ENCODE data around the gene ADAD2. TPM values are rescaled to one million over a fixed set of nuclear protein-coding genes. Genes with fewer than 3 reads are reported as not detected.

Gene ADAD2
- total RNA-seq, 2 experiments from 2014 or later: not detected

DNA sequence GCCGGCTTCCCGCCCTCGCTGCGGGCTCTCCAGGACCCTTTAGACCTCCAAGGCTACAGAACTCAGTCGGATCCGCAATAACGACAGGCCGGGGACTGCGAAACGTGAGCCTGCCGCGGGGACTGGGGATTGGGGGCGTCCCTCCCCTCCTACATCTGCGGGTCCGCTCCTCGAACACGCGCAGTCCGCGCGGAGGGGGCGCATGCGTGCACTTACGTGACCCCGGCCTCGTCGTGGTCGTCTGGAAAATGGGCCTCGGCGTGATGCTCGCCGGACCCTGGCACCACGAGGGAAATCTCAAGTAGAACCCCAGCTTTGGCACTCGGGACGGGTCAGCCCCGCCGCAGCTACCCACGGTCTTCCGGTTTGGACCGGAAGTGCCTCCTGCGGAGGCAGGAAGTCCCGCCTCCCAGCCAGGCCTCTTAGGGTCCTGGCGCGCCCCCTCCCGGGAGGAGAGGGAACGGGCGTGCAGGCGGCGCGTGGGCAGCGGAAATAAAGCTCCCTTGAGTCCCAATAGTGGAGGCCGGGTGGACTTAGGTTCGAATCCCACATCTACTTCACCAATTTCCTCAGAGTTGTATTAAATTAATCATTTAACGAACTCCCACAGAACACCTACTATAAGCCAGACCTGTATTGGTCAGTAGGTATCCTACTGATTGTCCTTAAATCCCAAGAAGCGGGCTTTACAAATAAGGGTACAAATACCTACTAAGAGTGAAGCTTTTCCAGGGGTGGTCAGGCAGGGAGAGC is 4.1 kb upstream of the ADAD2 start, which contains the start of gene TAF1C:
Gene TAF1C, minus strand, starts transcription at position 373 of the 753 bp plus-strand sequence. CDS start 2,069 bp downstream, outside the sequence.
- H3K4me2 ChIP-seq (ENCODE audit: low read length): peak within 1 kb of the TSS; percentile 63
- peak within 1 kb of the TSS; percentile 40 for H3K27ac ChIP-seq (ENCODE audit: low read depth, low read length, poor library complexity, severe bottlenecking)
- peak; percentile 96 for DNase-seq (ENCODE audit: low spot score)
- H3K9me3 ChIP-seq (ENCODE audit: low read length): no peaks in the 10 kb centered on the region
- H3K36me3 ChIP-seq (ENCODE audit: insufficient read depth, low read length): peaks cover 32% of the 10 kb centered on the region; the same call in 1 of the 2 replicates
- peaks cover 21% of the 10 kb centered on the region; the same call in 1 of the 2 replicates for H3K79me2 ChIP-seq (ENCODE audit: insufficient read depth, low read depth, low read length)
- CTCF ChIA-PET (ENCODE audit: unreplicated experiment): interaction anchor here (0.9 to 1.9 kb wide), 7 partner anchors 75 to 477 kb away, joined by 3 to 11 read pairs (median 3); no protein-coding TSS in a partner anchor
- intact Hi-C loops (cut with micrococcal nuclease; ENCODE audit: unreplicated experiment): loop anchor here (1.0 to 5.0 kb wide), 2 partner anchors 40 to 103 kb away; partner anchors contain the start of genes DNAAF1 and HSDL1
- no peak for TF ChIP-seq EZH2phosphoT487 (IDR thresholded peaks at IDR 0.05; ENCODE audit: borderline replicate concordance, low read depth, low read length)
- TF ChIP-seq, protein P1, sequence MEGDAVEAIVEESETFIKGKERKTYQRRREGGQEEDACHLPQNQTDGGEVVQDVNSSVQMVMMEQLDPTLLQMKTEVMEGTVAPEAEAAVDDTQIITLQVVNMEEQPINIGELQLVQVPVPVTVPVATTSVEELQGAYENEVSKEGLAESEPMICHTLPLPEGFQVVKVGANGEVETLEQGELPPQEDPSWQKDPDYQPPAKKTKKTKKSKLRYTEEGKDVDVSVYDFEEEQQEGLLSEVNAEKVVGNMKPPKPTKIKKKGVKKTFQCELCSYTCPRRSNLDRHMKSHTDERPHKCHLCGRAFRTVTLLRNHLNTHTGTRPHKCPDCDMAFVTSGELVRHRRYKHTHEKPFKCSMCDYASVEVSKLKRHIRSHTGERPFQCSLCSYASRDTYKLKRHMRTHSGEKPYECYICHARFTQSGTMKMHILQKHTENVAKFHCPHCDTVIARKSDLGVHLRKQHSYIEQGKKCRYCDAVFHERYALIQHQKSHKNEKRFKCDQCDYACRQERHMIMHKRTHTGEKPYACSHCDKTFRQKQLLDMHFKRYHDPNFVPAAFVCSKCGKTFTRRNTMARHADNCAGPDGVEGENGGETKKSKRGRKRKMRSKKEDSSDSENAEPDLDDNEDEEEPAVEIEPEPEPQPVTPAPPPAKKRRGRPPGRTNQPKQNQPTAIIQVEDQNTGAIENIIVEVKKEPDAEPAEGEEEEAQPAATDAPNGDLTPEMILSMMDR (conservative IDR thresholded peaks at IDR 0.05; ENCODE audit: low read length): peak; percentile 92
- no peaks in the 10 kb centered on the region for H4K20me1 ChIP-seq (ENCODE audit: insufficient read depth, low read length)
- POLR2A ChIA-PET: interaction anchor here (0.7 to 0.9 kb wide), 2 partner anchors 18 to 172 kb away, joined by 3 read pairs; no protein-coding TSS in a partner anchor
- peaks cover 9% of the 10 kb centered on the region for H3K4me1 ChIP-seq (ENCODE audit: insufficient read depth, low read length, poor library complexity, severe bottlenecking)
- H3K9me2 ChIP-seq (ENCODE audit: insufficient read depth, low read length): no peaks in the 10 kb centered on the region
- peak within 1 kb of the TSS; percentile 99 for H2AFZ ChIP-seq (ENCODE audit: low read length)
- H3K4me3 ChIP-seq (ENCODE audit: low read depth, low read length, poor library complexity, severe bottlenecking): peak within 1 kb of the TSS; percentile 96
- no TSS peak for BruUV-seq (replicated peaks)

DNA sequence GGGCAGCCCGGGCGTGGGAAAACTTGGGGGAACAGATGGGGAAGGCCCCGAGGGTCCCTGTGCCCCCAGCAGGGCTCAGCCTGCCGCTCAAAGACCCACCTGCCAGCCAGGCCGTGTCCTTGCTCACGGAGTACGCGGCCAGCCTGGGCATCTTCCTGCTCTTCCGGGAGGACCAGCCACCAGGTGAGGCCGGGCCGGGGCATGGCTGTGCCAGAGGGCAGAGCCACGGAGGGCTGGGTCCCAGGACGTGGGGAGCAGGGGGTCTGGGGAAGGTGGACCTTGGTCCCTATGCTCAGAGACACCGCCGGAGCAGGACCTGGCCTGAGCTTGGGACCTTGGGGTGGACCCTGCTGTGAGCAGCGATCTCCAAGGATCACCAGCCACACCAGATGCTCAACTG is 509 bp downstream of the ADAD2 start:
- H3K4me2 ChIP-seq (ENCODE audit: low read length): no peak overlapping the region
- H3K4me3 ChIP-seq (ENCODE audit: low read depth, low read length, poor library complexity, severe bottlenecking): no peak overlapping the region
- POLR2A ChIA-PET: no interaction called here
- no peaks in the 10 kb centered on the region for H3K36me3 ChIP-seq (ENCODE audit: insufficient read depth, low read length)
- CTCF ChIA-PET (ENCODE audit: unreplicated experiment): no interaction called here
- no peak overlapping the region for H3K27ac ChIP-seq (ENCODE audit: low read depth, low read length, poor library complexity, severe bottlenecking)
- BruUV-seq (replicated peaks): no TSS peak
- peaks cover 3% of the 10 kb centered on the region; the same call in 1 of the 2 replicates for H3K79me2 ChIP-seq (ENCODE audit: insufficient read depth, low read depth, low read length)
- no peaks in the 10 kb centered on the region for H3K4me1 ChIP-seq (ENCODE audit: insufficient read depth, low read length, poor library complexity, severe bottlenecking)
- TF ChIP-seq, protein P1 (conservative IDR thresholded peaks at IDR 0.05; ENCODE audit: low read length): no peak
- no peak for TF ChIP-seq EZH2phosphoT487 (IDR thresholded peaks at IDR 0.05; ENCODE audit: borderline replicate concordance, low read depth, low read length)
- intact Hi-C loops (cut with micrococcal nuclease; ENCODE audit: unreplicated experiment): no loop called here
- no peaks in the 10 kb centered on the region for H3K9me3 ChIP-seq (ENCODE audit: low read length)
- H4K20me1 ChIP-seq (ENCODE audit: insufficient read depth, low read length): no peaks in the 10 kb centered on the region
- DNase-seq (ENCODE audit: low spot score): no peak
- no peak overlapping the region for H2AFZ ChIP-seq (ENCODE audit: low read length)
- H3K9me2 ChIP-seq (ENCODE audit: insufficient read depth, low read length): no peaks in the 10 kb centered on the region

DNA sequence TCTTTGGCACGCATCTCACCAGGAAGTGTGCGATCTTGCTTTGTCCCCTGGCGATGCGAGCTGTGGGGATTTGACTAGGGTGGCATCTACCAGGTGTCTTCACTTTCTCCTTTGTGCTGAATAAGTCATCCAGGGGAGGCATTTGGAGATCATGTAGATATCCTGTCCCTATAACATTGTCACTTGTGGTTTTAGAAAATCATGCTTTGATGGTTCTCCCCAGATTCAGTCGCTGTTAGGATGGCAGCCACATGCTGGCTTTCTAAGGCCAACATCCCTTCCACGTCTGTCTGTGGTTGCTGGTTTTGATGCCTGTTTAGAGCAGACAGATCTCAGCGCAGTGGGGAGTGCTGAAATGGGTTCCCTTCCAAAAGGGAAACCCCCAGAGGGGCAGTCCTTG is 2.5 kb downstream of the ADAD2 start:
- Histone ChIP-seq H3K79me2 (ENCODE audit: insufficient read depth, low read depth, low read length) (no peaks in the 10 kb centered on the region), H3K36me3 (ENCODE audit: insufficient read depth, low read length) (no peaks in the 10 kb centered on the region), H2AFZ (ENCODE audit: low read length) (no peak overlapping the region), H3K27ac (ENCODE audit: low read depth, low read length, poor library complexity, severe bottlenecking) (no peak overlapping the region), H3K4me1 (ENCODE audit: insufficient read depth, low read length, poor library complexity, severe bottlenecking) (no peaks in the 10 kb centered on the region), H3K4me2 (ENCODE audit: low read length) (no peak overlapping the region), H3K9me3 (ENCODE audit: low read length) (no peaks in the 10 kb centered on the region), H3K9me2 (ENCODE audit: insufficient read depth, low read length) (no peaks in the 10 kb centered on the region), H3K4me3 (ENCODE audit: low read depth, low read length, poor library complexity, severe bottlenecking) (no peak overlapping the region), H4K20me1 (ENCODE audit: insufficient read depth, low read length) (no peaks in the 10 kb centered on the region)
- ChIA-PET POLR2A (no interaction called here), CTCF (ENCODE audit: unreplicated experiment) (no interaction called here)
- no peak for DNase-seq (ENCODE audit: low spot score)
- intact Hi-C loops (cut with micrococcal nuclease; ENCODE audit: unreplicated experiment): no loop called here
- TF ChIP-seq, protein P1 (conservative IDR thresholded peaks at IDR 0.05; ENCODE audit: low read length): no peak
- no peak for TF ChIP-seq EZH2phosphoT487 (IDR thresholded peaks at IDR 0.05; ENCODE audit: borderline replicate concordance, low read depth, low read length)
- no TSS peak for BruUV-seq (replicated peaks)
